ENCODE measurements around the gene ENTREP1.

GRCh38 chr9:69391487-69391886 lies 66.5 kb downstream of the ENTREP1 start:
- TF ChIP-seq, protein P1, sequence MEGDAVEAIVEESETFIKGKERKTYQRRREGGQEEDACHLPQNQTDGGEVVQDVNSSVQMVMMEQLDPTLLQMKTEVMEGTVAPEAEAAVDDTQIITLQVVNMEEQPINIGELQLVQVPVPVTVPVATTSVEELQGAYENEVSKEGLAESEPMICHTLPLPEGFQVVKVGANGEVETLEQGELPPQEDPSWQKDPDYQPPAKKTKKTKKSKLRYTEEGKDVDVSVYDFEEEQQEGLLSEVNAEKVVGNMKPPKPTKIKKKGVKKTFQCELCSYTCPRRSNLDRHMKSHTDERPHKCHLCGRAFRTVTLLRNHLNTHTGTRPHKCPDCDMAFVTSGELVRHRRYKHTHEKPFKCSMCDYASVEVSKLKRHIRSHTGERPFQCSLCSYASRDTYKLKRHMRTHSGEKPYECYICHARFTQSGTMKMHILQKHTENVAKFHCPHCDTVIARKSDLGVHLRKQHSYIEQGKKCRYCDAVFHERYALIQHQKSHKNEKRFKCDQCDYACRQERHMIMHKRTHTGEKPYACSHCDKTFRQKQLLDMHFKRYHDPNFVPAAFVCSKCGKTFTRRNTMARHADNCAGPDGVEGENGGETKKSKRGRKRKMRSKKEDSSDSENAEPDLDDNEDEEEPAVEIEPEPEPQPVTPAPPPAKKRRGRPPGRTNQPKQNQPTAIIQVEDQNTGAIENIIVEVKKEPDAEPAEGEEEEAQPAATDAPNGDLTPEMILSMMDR (IDR thresholded peaks at IDR 0.05): no peak
- TF ChIP-seq POLR2A (IDR thresholded peaks at IDR 0.05): no peak
